Natural killer cell (primary cell): ENCODE measurements around the gene ZNRF3. TPM values are rescaled to one million over a fixed set of nuclear protein-coding genes. Genes with fewer than 3 reads are reported as not detected.

ENCODE experiments used
- ATAC-seq, 3 donors: fragments of 150-1000 bp in 2 of 3; fragments of 200-7000 bp in 1 of 3; cut with Tn5 transposase; 1 replicate in 1 of 3; 2 replicates in 2 of 3; pipeline ENCODE4 v1.10.0; 2021; ENCODE audit warnings: mild to moderate bottlenecking in 2 of 3, moderate library complexity in 2 of 3
- DNase-seq, 2 donors: peaks; one replicate each; pipeline versions ENCODE4 v3.0.0 to v3.0.0-alpha.2; 2013 to 2021; ENCODE audit warnings: mixed read lengths in 1 of 2
- H3K27ac ChIP-seq: one replicate; pipeline ENCODE4 v1.5.1; 2013; ENCODE audit warnings: mild to moderate bottlenecking, low read length
- H3K27me3 ChIP-seq: one replicate; pipeline ENCODE4 v1.6.1; 2013; ENCODE audit warnings: low read length; ENCODE audit not compliant: control insufficient read depth, insufficient read depth
- H3K36me3 ChIP-seq: one replicate; pipeline ENCODE4 v1.6.1; 2013; ENCODE audit warnings: low read length; ENCODE audit not compliant: control insufficient read depth, insufficient read depth
- H3K4me1 ChIP-seq: one replicate; pipeline ENCODE4 v1.6.1; 2013; ENCODE audit warnings: low read length; ENCODE audit not compliant: control insufficient read depth, insufficient read depth
- H3K4me3 ChIP-seq: one replicate; pipeline ENCODE4 v1.5.1; 2013; ENCODE audit warnings: low read length
- H3K9me3 ChIP-seq: one replicate; pipeline ENCODE4 v1.6.1; 2013; ENCODE audit warnings: low read length; ENCODE audit not compliant: control insufficient read depth, insufficient read depth
- H3K27ac Mint-ChIP-seq, 2 donors: one replicate each; pipeline ENCODE4 v1.8.0; 2022; ENCODE audit warnings: mild to moderate bottlenecking in 2 of 2, mixed read lengths in 2 of 2, moderate library complexity in 1 of 2
- H3K27me3 Mint-ChIP-seq, 2 donors: one replicate each; pipeline ENCODE4 v1.8.0; 2022; ENCODE audit warnings: low read depth in 2 of 2, mixed read lengths in 2 of 2
- H3K36me3 Mint-ChIP-seq: one replicate; pipeline ENCODE4 v1.8.0; 2022; ENCODE audit warnings: mixed read lengths
- H3K4me1 Mint-ChIP-seq, 2 donors: one replicate each; pipeline ENCODE4 v1.8.0; 2022; ENCODE audit warnings: mixed read lengths in 2 of 2
- H3K4me3 Mint-ChIP-seq: one replicate; pipeline ENCODE4 v1.8.0; 2022; ENCODE audit warnings: mild to moderate bottlenecking, moderate library complexity, mixed read lengths
- H3K9me3 Mint-ChIP-seq, 2 donors: one replicate each; pipeline ENCODE4 v1.8.0; 2022; ENCODE audit warnings: mixed read lengths in 2 of 2
- WGBS: methylation state at CpG from one replicate; pipeline ENCODE4 v1.1.7; 2013; ENCODE audit warnings: missing lambda C conversion rate; ENCODE audit not compliant: insufficient coverage; 5-methylcytosine and 5-hydroxymethylcytosine counted together
- intact Hi-C: fragments of 100-400 bp; cut with micrococcal nuclease; formaldehyde crosslinking; loops from one replicate; pipeline ENCODE4 v1.14.2; 2022
- total RNA-seq, 4 donors: library from RNA; stranded (reverse); fragments of 120-200 nt in 1 of 4; gene quantifications; one replicate each; pipeline versions ENCODE4 v1.2.3 to v1.2.4, GENCODE V29; 2013 to 2022
- TF ChIP-seq, protein P1 (sequence below): fragments of 200-600 bp; IDR thresholded peaks from one replicate; pipeline ENCODE4 v1.8.0; 2022; ENCODE audit warnings: antibody characterized with exemption

The ZNRF3 gene
- total RNA-seq, 3 donors from 2014 or later (not counting 1 experiment from before 2014, with no cell fraction given), result 0.23 to 0.34 (median 0.33) TPM

DNA sequence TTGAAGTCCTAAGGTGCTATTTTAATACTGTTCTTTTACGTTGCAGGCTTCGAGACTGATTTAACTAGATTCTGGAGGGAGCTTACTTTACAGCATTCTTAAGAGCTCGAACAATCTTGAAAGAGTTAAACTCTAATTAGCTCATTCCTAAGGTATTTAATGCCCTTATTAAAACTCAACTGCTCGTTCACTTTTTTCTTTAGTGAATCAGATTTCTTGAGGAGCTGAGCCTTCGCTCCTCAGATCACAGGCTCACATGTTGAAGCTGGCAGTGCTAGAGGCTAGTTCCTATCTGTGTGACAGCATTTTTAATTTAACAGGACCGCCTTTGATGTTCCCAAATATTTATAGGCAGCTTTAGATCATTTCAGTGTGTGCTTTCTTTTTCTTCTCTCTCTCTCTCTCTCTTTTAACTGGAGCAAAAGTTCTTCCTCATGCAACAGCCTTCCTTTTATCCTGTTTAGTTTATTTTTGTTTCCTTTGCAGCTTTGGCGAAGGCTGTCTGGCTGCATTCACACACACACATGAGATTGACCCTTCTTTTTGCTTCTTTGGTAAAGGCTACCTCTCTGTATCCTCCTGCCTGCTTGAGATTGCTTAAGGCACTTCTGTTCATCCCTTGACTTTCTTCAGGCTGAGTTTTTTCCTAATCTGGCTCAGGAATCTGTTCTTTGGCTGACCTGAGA is 21.0 kb downstream of the ZNRF3 start:
- Histone ChIP-seq H3K4me3 (no peak overlapping the region), H3K4me1 (peaks cover 1% of the 10 kb centered on the region), H3K27ac (no peak overlapping the region), H3K36me3 (no peaks in the 10 kb centered on the region), H3K9me3 (no peaks in the 10 kb centered on the region), H3K27me3 (no peaks in the 10 kb centered on the region)
- no peak for ATAC-seq
- TF ChIP-seq, protein P1, sequence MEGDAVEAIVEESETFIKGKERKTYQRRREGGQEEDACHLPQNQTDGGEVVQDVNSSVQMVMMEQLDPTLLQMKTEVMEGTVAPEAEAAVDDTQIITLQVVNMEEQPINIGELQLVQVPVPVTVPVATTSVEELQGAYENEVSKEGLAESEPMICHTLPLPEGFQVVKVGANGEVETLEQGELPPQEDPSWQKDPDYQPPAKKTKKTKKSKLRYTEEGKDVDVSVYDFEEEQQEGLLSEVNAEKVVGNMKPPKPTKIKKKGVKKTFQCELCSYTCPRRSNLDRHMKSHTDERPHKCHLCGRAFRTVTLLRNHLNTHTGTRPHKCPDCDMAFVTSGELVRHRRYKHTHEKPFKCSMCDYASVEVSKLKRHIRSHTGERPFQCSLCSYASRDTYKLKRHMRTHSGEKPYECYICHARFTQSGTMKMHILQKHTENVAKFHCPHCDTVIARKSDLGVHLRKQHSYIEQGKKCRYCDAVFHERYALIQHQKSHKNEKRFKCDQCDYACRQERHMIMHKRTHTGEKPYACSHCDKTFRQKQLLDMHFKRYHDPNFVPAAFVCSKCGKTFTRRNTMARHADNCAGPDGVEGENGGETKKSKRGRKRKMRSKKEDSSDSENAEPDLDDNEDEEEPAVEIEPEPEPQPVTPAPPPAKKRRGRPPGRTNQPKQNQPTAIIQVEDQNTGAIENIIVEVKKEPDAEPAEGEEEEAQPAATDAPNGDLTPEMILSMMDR, result no peak
- H3K36me3 Mint-ChIP-seq, result no peaks in the 10 kb centered on the region
- peaks cover 10 to 45% of the 10 kb centered on the region in 2 donors for H3K27me3 Mint-ChIP-seq
- H3K9me3 Mint-ChIP-seq, result no peaks in the 10 kb centered on the region
- H3K27ac Mint-ChIP-seq, result no peak overlapping the region
- intact Hi-C loops, result no loop called here
- WGBS, result 91% methylated on average over 7 of the region's 7 CpGs
- H3K4me3 Mint-ChIP-seq, result no peak overlapping the region
- DNase-seq, result no peak
- H3K4me1 Mint-ChIP-seq, result peaks cover under 1 to 11% of the 10 kb centered on the region in 2 donors

DNA sequence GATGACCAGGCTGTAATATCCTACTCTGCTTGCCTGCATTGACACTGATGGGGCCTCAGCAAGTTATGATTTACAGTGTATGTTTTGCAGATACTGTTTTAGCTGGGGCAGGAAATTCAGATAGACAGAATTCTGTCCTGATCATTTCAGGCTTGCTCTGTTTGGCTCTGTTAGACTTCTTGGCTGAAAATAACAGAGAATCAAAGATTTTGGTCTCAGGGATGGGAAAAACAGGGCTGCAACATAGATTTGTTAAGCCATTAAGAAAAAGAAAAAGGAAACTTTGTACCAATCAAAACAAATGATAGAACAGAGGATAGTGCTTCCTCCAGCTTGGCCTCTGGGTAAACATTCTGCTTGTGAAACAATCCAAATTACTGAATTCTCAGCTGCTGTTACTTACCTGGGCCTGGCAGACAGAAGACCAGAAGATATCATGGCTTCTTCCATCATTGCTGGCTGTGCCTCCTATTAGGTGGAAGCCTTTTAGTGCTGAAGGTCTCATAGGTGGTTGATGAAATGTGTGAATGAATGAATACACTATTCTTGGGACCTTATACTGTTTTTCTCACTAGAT is 22.0 kb downstream of the ZNRF3 start:
- TF ChIP-seq, protein P1, result no peak
- Mint-ChIP-seq H3K27ac (no peak overlapping the region), H3K27me3 (peaks cover 10 to 46% of the 10 kb centered on the region in 2 donors), H3K9me3 (no peaks in the 10 kb centered on the region), H3K4me3 (no peak overlapping the region), H3K4me1 (peaks cover 0 to under 1% of the 10 kb centered on the region in 2 donors), H3K36me3 (no peaks in the 10 kb centered on the region)
- no peak overlapping the region for H3K4me3 ChIP-seq
- intact Hi-C loops, result no loop called here
- H3K36me3 ChIP-seq, result no peaks in the 10 kb centered on the region
- no peaks in the 10 kb centered on the region for H3K27me3 ChIP-seq
- no peaks in the 10 kb centered on the region for H3K4me1 ChIP-seq
- no peak overlapping the region for H3K27ac ChIP-seq
- no peaks in the 10 kb centered on the region for H3K9me3 ChIP-seq
- ATAC-seq (no peak), DNase-seq (no peak)

DNA sequence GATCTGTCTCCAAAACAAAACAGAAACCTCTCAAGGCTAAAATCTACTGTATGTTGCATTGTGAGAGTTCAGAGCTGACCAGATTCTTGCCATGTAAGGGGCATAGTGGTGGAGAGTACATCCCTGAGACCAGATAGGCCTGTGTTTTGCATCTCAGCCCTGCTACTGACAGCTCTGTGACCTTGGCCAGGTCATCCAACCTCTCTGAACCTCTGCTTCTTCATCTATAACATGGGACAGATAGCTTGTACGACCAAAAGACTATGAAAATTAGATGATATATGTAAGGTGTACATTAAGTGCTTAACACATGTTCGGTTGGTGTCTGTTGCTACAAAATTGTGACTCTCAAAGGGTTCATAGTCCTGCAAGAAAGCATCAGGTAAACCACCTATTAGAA is 22.9 kb downstream of the ZNRF3 start:
- H3K27me3 Mint-ChIP-seq, result peaks cover 16 to 52% of the 10 kb centered on the region in 2 donors
- 88% methylated on average over 2 of the region's 2 CpGs for WGBS
- intact Hi-C loops, result no loop called here

More for the DNA sequence above, 22.9 kb downstream of the ZNRF3 start:
- H3K27ac Mint-ChIP-seq, result no peak overlapping the region
- H3K9me3 ChIP-seq, result no peaks in the 10 kb centered on the region
- TF ChIP-seq, protein P1, result no peak
- no peaks in the 10 kb centered on the region for H3K4me1 ChIP-seq
- no peak overlapping the region for H3K4me3 ChIP-seq
- H3K36me3 Mint-ChIP-seq, result no peaks in the 10 kb centered on the region
- H3K4me3 Mint-ChIP-seq, result no peak overlapping the region
- no peak overlapping the region for H3K27ac ChIP-seq
- DNase-seq (no peak), ATAC-seq (no peak)
- no peaks in the 10 kb centered on the region for H3K9me3 Mint-ChIP-seq
- H3K36me3 ChIP-seq, result no peaks in the 10 kb centered on the region
- H3K4me1 Mint-ChIP-seq, result peaks cover 0 to 4% of the 10 kb centered on the region in 2 donors
- H3K27me3 ChIP-seq, result no peaks in the 10 kb centered on the region
